ENCODE measurements around the gene TOPBP1.

- TF ChIP-seq, protein P1, sequence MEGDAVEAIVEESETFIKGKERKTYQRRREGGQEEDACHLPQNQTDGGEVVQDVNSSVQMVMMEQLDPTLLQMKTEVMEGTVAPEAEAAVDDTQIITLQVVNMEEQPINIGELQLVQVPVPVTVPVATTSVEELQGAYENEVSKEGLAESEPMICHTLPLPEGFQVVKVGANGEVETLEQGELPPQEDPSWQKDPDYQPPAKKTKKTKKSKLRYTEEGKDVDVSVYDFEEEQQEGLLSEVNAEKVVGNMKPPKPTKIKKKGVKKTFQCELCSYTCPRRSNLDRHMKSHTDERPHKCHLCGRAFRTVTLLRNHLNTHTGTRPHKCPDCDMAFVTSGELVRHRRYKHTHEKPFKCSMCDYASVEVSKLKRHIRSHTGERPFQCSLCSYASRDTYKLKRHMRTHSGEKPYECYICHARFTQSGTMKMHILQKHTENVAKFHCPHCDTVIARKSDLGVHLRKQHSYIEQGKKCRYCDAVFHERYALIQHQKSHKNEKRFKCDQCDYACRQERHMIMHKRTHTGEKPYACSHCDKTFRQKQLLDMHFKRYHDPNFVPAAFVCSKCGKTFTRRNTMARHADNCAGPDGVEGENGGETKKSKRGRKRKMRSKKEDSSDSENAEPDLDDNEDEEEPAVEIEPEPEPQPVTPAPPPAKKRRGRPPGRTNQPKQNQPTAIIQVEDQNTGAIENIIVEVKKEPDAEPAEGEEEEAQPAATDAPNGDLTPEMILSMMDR (IDR thresholded peaks at IDR 0.05): no peak
- TF ChIP-seq POLR2A (IDR thresholded peaks at IDR 0.05): no peak
Observed at GRCh38 chr3:133588784-133589465, 72.8 kb downstream of the TOPBP1 start.

All from lower leg skin (tissue), 3 donors.